CD4-positive, alpha-beta T cell treated with Interleukin-17A for 1 hour (primary cell): Measurements from ENCODE around the gene EPC2.

Source experiments
- DNase-seq: peaks from one replicate; pipeline ENCODE4 v3.0.0-alpha.2; 2020

The EPC2 gene

GRCh38 chr2:148814860-148815419 is 170.4 kb downstream of the EPC2 start:
- DNase-seq: no peak

- DNase-seq: no peak
Observed at GRCh38 chr2:148816176-148816575, 171.6 kb downstream of the EPC2 start.

GRCh38 chr2:148817210-148817708 is 172.7 kb downstream of the EPC2 start:
- no peak for DNase-seq

GRCh38 chr2:148819019-148819585 is 174.6 kb downstream of the EPC2 start:
- no peak for DNase-seq

- no peak for DNase-seq
Observed at GRCh38 chr2:148824190-148824589, 179.6 kb downstream of the EPC2 start.

- DNase-seq: no peak
Observed at GRCh38 chr2:148826791-148827190, 182.2 kb downstream of the EPC2 start.

GRCh38 chr2:148828941-148829340 is 184.4 kb downstream of the EPC2 start:
- DNase-seq: no peak

GRCh38 chr2:148829618-148830017 is 185.1 kb downstream of the EPC2 start:
- no peak for DNase-seq

- no peak for DNase-seq
Observed at GRCh38 chr2:148832637-148833036, 188.1 kb downstream of the EPC2 start.
